Measurements from ENCODE around the gene DPYSL4. TPM values are rescaled to one million over a fixed set of nuclear protein-coding genes. Genes with fewer than 3 reads are reported as not detected.

The DPYSL4 gene
- total RNA-seq, 1 donor from 2014 or later, result 26.1 TPM

DNA sequence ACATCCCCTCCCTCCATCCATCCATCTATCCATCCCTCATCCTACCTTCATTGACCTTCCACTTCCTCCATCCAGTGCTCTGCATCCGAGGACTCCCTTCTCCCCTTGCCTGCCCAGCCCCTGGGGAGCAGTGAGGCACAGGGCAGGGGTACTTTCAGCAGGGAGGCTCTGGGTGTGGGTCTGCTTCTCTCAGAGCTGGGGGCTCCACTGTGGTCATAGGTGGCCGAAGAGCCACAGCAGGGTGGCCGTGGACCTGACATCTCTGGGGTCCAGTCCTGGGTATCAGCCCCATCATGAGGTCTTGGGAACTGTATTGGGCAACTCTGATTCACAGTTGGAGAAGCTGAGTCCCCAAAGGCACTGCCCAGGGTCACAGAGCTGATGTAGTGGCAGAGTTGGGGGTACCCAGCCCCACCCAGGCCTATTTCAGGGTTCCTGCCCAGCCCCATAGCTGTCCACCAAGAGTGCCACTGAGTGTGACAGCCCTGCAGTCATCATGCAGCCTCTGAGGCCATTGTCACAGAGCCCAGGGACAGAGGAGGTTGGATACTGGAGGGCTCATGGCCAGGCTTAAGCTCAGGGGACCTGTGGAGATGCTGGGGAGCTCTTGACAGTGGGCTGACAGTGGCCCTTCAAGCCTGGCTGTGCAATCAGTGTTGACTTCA lies 35.3 kb upstream of the DPYSL4 start:
- Mint-ChIP-seq H3K4me3 (ENCODE audit: unreplicated experiment) (no peak overlapping the region), H3K27ac (ENCODE audit: unreplicated experiment) (no peak overlapping the region), H3K27me3 (ENCODE audit: low read depth, unreplicated experiment) (peaks cover 28% of the 10 kb centered on the region), H3K36me3 (ENCODE audit: low read depth, unreplicated experiment) (no peaks in the 10 kb centered on the region), H3K4me1 (ENCODE audit: low read depth, unreplicated experiment) (no peaks in the 10 kb centered on the region), H3K9me3 (ENCODE audit: unreplicated experiment) (no peaks in the 10 kb centered on the region)
- Histone ChIP-seq H3K36me3 (ENCODE audit: insufficient read depth, low read length) (no peaks in the 10 kb centered on the region), H3K79me2 (ENCODE audit: insufficient read depth, low read length) (no peaks in the 10 kb centered on the region), H3K9ac (ENCODE audit: low read length) (no peak overlapping the region), H3K4me3 (ENCODE audit: insufficient read depth, low read depth, low read length) (no peak overlapping the region), H3K27ac (ENCODE audit: low read depth, low read length) (no peak overlapping the region), H2AFZ (ENCODE audit: low read depth, low read length) (no peak overlapping the region), H3K4me2 (ENCODE audit: low read length) (no peak overlapping the region), H4K20me1 (ENCODE audit: insufficient read depth, low read length) (no peaks in the 10 kb centered on the region), H3K4me1 (ENCODE audit: insufficient read depth, low read length) (no peaks in the 10 kb centered on the region), H3K27me3 (ENCODE audit: insufficient read depth, low read length) (no peaks in the 10 kb centered on the region), H3K9me3 (ENCODE audit: insufficient read depth, low read depth, low read length) (no peaks in the 10 kb centered on the region)
- TF ChIP-seq, protein P1, sequence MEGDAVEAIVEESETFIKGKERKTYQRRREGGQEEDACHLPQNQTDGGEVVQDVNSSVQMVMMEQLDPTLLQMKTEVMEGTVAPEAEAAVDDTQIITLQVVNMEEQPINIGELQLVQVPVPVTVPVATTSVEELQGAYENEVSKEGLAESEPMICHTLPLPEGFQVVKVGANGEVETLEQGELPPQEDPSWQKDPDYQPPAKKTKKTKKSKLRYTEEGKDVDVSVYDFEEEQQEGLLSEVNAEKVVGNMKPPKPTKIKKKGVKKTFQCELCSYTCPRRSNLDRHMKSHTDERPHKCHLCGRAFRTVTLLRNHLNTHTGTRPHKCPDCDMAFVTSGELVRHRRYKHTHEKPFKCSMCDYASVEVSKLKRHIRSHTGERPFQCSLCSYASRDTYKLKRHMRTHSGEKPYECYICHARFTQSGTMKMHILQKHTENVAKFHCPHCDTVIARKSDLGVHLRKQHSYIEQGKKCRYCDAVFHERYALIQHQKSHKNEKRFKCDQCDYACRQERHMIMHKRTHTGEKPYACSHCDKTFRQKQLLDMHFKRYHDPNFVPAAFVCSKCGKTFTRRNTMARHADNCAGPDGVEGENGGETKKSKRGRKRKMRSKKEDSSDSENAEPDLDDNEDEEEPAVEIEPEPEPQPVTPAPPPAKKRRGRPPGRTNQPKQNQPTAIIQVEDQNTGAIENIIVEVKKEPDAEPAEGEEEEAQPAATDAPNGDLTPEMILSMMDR (IDR thresholded peaks at IDR 0.05; ENCODE audit: insufficient read depth, low read depth, low read length), result no peak
- no peak for TF ChIP-seq EZH2 (IDR thresholded peaks at IDR 0.05; ENCODE audit: insufficient read depth, low read length)
- DNase-seq (ENCODE audit: low read depth) (no peak), FAIRE-seq (no peak)

DNA sequence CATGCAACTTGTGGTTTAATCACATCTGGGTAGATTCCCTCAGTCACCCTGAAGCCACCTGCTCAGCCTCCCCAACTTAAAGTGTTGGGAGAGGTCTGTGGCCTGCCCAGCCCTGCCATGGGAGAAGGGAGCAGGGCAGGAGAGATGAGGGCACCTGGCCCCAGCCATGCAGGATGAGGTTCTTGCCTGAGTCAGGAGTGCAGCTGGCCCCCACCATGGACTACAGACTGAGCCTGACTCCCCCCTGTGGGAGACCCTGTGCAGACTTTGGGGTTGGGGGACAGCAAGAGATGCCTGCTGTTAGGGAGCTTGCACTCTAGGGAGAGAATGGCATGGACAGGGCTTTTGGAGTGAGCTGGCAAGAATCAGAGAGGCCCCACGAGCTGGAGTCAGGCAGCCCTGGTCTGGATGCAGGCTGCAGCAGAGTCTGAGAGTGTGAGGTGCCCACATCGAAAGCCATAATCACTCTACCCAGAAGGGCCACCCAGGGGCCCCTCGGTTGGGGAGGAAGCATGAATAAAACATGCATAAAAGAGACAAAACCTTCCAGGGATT lies 34.7 kb upstream of the DPYSL4 start:
- no peak overlapping the region for H2AFZ ChIP-seq (ENCODE audit: low read depth, low read length)
- H3K27me3 ChIP-seq (ENCODE audit: insufficient read depth, low read length), result no peaks in the 10 kb centered on the region
- no peaks in the 10 kb centered on the region for H3K4me1 ChIP-seq (ENCODE audit: insufficient read depth, low read length)
- Mint-ChIP-seq H3K27ac (ENCODE audit: unreplicated experiment) (no peak overlapping the region), H3K4me3 (ENCODE audit: unreplicated experiment) (no peak overlapping the region), H3K4me1 (ENCODE audit: low read depth, unreplicated experiment) (no peaks in the 10 kb centered on the region), H3K9me3 (ENCODE audit: unreplicated experiment) (no peaks in the 10 kb centered on the region), H3K27me3 (ENCODE audit: low read depth, unreplicated experiment) (peaks cover 23% of the 10 kb centered on the region), H3K36me3 (ENCODE audit: low read depth, unreplicated experiment) (no peaks in the 10 kb centered on the region)
- no peak overlapping the region for H3K4me2 ChIP-seq (ENCODE audit: low read length)
- no peak overlapping the region for H3K9ac ChIP-seq (ENCODE audit: low read length)
- FAIRE-seq (no peak), DNase-seq (ENCODE audit: low read depth) (no peak)
- H3K9me3 ChIP-seq (ENCODE audit: insufficient read depth, low read depth, low read length), result no peaks in the 10 kb centered on the region
- H3K79me2 ChIP-seq (ENCODE audit: insufficient read depth, low read length), result no peaks in the 10 kb centered on the region
- no peaks in the 10 kb centered on the region for H4K20me1 ChIP-seq (ENCODE audit: insufficient read depth, low read length)
- TF ChIP-seq EZH2 (IDR thresholded peaks at IDR 0.05; ENCODE audit: insufficient read depth, low read length), result no peak
- TF ChIP-seq, protein P1 (IDR thresholded peaks at IDR 0.05; ENCODE audit: insufficient read depth, low read depth, low read length), result no peak
- no peak overlapping the region for H3K27ac ChIP-seq (ENCODE audit: low read depth, low read length)
- no peak overlapping the region for H3K4me3 ChIP-seq (ENCODE audit: insufficient read depth, low read depth, low read length)
- H3K36me3 ChIP-seq (ENCODE audit: insufficient read depth, low read length), result no peaks in the 10 kb centered on the region

Data from astrocyte (in vitro differentiated cells and primary cell).